Activated T-cell treated with anti-CD3 and anti-CD28 coated beads, Interleukin-2, amount 50 U/mL, for 72 hours (primary cell): ENCODE results near the gene NUP93. TPM values are rescaled to one million over a fixed set of nuclear protein-coding genes. Genes with fewer than 3 reads are reported as not detected.

Source experiments
- total RNA-seq, 2 donors: library from RNA; stranded (reverse); gene quantifications; one replicate each; pipeline ENCODE4 v1.2.3, GENCODE V29; 2022

The NUP93 gene
- total RNA-seq, 2 donors from 2014 or later: 112 to 155 TPM

Other genes starting within 250 kb of the NUP93 start
- 10 to 100 TPM; 25.7 to 27.6 TPM for gene BBS2, start 210.1 kb upstream of the NUP93 start, total RNA-seq
- not detected for gene MT4, start 165.1 kb upstream of the NUP93 start, total RNA-seq
- gene MT3, start 140.6 kb upstream of the NUP93 start, total RNA-seq: 1 to 10 TPM; 3.9 to 6.8 TPM
- gene MT2A, start 121.5 kb upstream of the NUP93 start, total RNA-seq: 100 to 1,000 TPM; 391 to 529 TPM
- gene MT1E, start 104.3 kb upstream of the NUP93 start, total RNA-seq: 100 to 1,000 TPM in 1 of 2 donors, 10 to 100 TPM in 1; 94.7 to 204 TPM
- gene MT1M, start 97.5 kb upstream of the NUP93 start, total RNA-seq: under 1 TPM in 1 of 2 donors, not detected in 1; 0.91 TPM
- gene MT1A, start 91.5 kb upstream of the NUP93 start, total RNA-seq: 1 to 10 TPM in 1 of 2 donors, under 1 TPM in 1; 0.74 to 1.5 TPM
- gene MT1B, start 78.2 kb upstream of the NUP93 start, total RNA-seq: not detected
- gene MT1F, start 72.2 kb upstream of the NUP93 start, total RNA-seq: 10 to 100 TPM; 39.1 to 48.4 TPM
- 10 to 100 TPM; 26.8 to 45.6 TPM for gene MT1G, start 62.1 kb upstream of the NUP93 start, total RNA-seq
- gene MT1H, start 60.3 kb upstream of the NUP93 start, total RNA-seq: 10 to 100 TPM in 1 of 2 donors, 1 to 10 TPM in 1; 9.6 to 37.5 TPM
- gene MT1X, start 47.7 kb upstream of the NUP93 start, total RNA-seq: 10 to 100 TPM; 39.4 to 39.8 TPM
- gene SLC12A3, start 135.1 kb downstream of the NUP93 start, total RNA-seq: not detected
- gene HERPUD1, start 202.0 kb downstream of the NUP93 start, total RNA-seq: 100 to 1,000 TPM; 350 to 403 TPM
- under 1 TPM in 1 of 2 donors, not detected in 1; 0.36 TPM for gene CETP, start 231.8 kb downstream of the NUP93 start, total RNA-seq